22Rv1 (cell line): ENCODE measurements around the gene BRD2.

Source experiments
- CTCF ChIP-seq: fragments of 450-650 bp; IDR thresholded peaks from 2 replicates; pipeline ENCODE4 v1.5.1; 2017; ENCODE audit warnings: mild to moderate bottlenecking
- ZFX ChIP-seq: fragments of 450-650 bp; IDR thresholded peaks from 2 replicates; pipeline ENCODE4 v1.6.1; 2017; ENCODE audit warnings: antibody characterized with exemption, borderline replicate concordance

- no peak for TF ChIP-seq CTCF
- no peak for TF ChIP-seq ZFX
Measured at GRCh38 chr6:32972353-32973143, 4.2 kb downstream of the BRD2 start.
